Caco-2 (cell line): ENCODE results near the gene PRKX. TPM values are rescaled to one million over a fixed set of nuclear protein-coding genes. Genes with fewer than 3 reads are reported as not detected.

Experiments
- BruUV-seq: library from RNA; stranded (reverse); fragments of 400-500 nt; replicated peaks from 2 replicates; lab custom pipeline; 2021; lab: Mats Ljungman, UMichigan
- CTCF ChIA-PET: fragments of 300-600 bp; sonication (Branson Sonifier 250); formaldehyde crosslinking; loops from one replicate; lab custom pipeline; 2022; ENCODE audit warnings: antibody characterized with exemption; lab: Charles Lee
- POLR2A ChIA-PET: fragments of 300-600 bp; sonication (Branson Sonifier 250); formaldehyde crosslinking; loops from one replicate; lab custom pipeline; 2022; ENCODE audit warnings: antibody characterized with exemption; lab: Charles Lee
- DNase-seq, 2 experiments: peaks; one replicate each; pipeline versions ENCODE4 v3.0.0 to v3.0.0-alpha.2; 2020 to 2022
- H3K27me3 ChIP-seq: replicated peaks from 2 replicates; pipeline ENCODE4 v1.6.0; 2011; ENCODE audit warnings: low read length; ENCODE audit not compliant: control insufficient read depth, insufficient read depth
- H3K36me3 ChIP-seq: 2 replicates; pipeline ENCODE4 v1.5.1; 2011; ENCODE audit warnings: low read length; ENCODE audit not compliant: control insufficient read depth, insufficient read depth
- H3K4me1 ChIP-seq: fragments of 250-450 bp; sonication (Bioruptor Pico); 2 replicates; pipeline ENCODE4 v1.5.1; 2020; ENCODE audit warnings: mild to moderate bottlenecking
- H3K4me3 ChIP-seq: 2 replicates; pipeline ENCODE4 v1.5.1; 2011; ENCODE audit warnings: low read depth, mild to moderate bottlenecking, control low read depth, low read length
- H3K9me3 ChIP-seq: fragments of 250-450 bp; sonication (Bioruptor Pico); 2 replicates; pipeline ENCODE4 v1.5.1; 2020; ENCODE audit warnings: mild to moderate bottlenecking, moderate library complexity
- H3K27ac Mint-ChIP-seq: one replicate; pipeline ENCODE4 v1.8.0; 2022; ENCODE audit warnings: mixed read lengths; ENCODE audit not compliant: unreplicated experiment
- H3K27me3 Mint-ChIP-seq: one replicate; pipeline ENCODE4 v1.8.0; 2022; ENCODE audit warnings: mixed read lengths; ENCODE audit not compliant: insufficient read depth, unreplicated experiment
- H3K36me3 Mint-ChIP-seq: one replicate; pipeline ENCODE4 v1.8.0; 2022; ENCODE audit warnings: mild to moderate bottlenecking, mixed read lengths; ENCODE audit not compliant: insufficient read depth, unreplicated experiment
- H3K4me1 Mint-ChIP-seq: one replicate; pipeline ENCODE4 v1.8.0; 2022; ENCODE audit warnings: low read depth, mixed read lengths; ENCODE audit not compliant: unreplicated experiment
- H3K4me3 Mint-ChIP-seq: one replicate; pipeline ENCODE4 v1.8.0; 2022; ENCODE audit warnings: mild to moderate bottlenecking, moderate library complexity, mixed read lengths; ENCODE audit not compliant: unreplicated experiment
- H3K9me3 Mint-ChIP-seq: one replicate; pipeline ENCODE4 v1.8.0; 2022; ENCODE audit warnings: mixed read lengths; ENCODE audit not compliant: unreplicated experiment
- intact Hi-C: fragments of 100-400 bp; cut with micrococcal nuclease; formaldehyde crosslinking; loops from one replicate; pipeline ENCODE4 v1.10.0; 2022; ENCODE audit not compliant: unreplicated experiment
- total RNA-seq: library from RNA; stranded (reverse); gene quantifications from 2 replicates; pipeline ENCODE4 v1.2.3, GENCODE V29; 2022
- TF ChIP-seq, protein P1 (sequence below), 2 experiments: fragments of 200-600 bp in 1 of 2; IDR thresholded peaks; 1 replicate in 1 of 2; 2 replicates in 1 of 2; pipeline versions ENCODE4 v1.5.1 to v1.8.0; 2011 to 2022; ENCODE audit warnings: antibody characterized with exemption in 1 of 2, control low read depth in 1 of 2, inconsistent platforms in 1 of 2, low read depth in 1 of 2, low read length in 1 of 2, mild to moderate bottlenecking in 1 of 2, moderate library complexity in 1 of 2; ENCODE audit not compliant: insufficient read depth in 1 of 2, severe bottlenecking in 1 of 2, unreplicated experiment in 1 of 2

Gene PRKX
- total RNA-seq, 1 experiment from 2014 or later: 20.3 TPM

DNA sequence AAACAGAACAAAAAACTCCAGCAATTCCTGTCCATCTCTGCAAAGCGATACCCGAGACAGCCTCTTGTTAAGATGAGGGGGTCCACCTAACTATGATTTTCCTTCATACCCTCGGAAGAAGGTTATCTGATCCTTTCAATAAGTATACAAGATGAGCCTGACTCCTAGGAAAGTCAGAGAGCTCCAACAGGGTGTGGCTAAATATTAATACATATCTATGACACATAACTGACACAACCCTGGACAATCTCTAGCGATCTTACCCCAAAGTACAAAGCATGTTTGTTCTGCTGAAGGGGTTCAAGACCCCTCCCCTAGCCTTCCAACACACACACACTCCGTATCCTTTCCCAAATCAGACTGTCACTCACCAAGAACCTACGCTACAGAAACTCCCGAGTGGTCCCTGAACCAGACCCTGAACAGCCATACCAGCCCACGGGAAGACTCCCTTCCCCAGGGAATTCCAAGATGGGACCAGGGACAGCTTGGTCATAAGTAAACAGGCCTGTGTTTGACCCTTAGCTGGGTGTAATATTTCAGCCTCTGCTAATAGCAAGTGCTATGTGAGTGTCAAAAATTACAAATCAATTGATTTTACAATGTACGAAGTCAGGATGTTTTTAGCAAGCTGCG is 110.3 kb downstream of the PRKX start:
- no TSS peak for BruUV-seq
- intact Hi-C loops: no loop called here
- H3K27ac Mint-ChIP-seq: no peak overlapping the region
- H3K27me3 ChIP-seq: no peaks in the 10 kb centered on the region
- ChIA-PET POLR2A (no interaction called here), CTCF (no interaction called here)
- H3K27me3 Mint-ChIP-seq: no peaks in the 10 kb centered on the region
- H3K9me3 ChIP-seq: no peaks in the 10 kb centered on the region
- no peaks in the 10 kb centered on the region for H3K4me1 ChIP-seq
- H3K36me3 ChIP-seq: no peaks in the 10 kb centered on the region
- TF ChIP-seq, protein P1, sequence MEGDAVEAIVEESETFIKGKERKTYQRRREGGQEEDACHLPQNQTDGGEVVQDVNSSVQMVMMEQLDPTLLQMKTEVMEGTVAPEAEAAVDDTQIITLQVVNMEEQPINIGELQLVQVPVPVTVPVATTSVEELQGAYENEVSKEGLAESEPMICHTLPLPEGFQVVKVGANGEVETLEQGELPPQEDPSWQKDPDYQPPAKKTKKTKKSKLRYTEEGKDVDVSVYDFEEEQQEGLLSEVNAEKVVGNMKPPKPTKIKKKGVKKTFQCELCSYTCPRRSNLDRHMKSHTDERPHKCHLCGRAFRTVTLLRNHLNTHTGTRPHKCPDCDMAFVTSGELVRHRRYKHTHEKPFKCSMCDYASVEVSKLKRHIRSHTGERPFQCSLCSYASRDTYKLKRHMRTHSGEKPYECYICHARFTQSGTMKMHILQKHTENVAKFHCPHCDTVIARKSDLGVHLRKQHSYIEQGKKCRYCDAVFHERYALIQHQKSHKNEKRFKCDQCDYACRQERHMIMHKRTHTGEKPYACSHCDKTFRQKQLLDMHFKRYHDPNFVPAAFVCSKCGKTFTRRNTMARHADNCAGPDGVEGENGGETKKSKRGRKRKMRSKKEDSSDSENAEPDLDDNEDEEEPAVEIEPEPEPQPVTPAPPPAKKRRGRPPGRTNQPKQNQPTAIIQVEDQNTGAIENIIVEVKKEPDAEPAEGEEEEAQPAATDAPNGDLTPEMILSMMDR (IDR thresholded peaks at IDR 0.05; ENCODE audit: insufficient read depth in 1 of 2, low read depth in 1 of 2, low read length in 1 of 2, severe bottlenecking in 1 of 2, unreplicated experiment in 1 of 2): no peak
- no peak for DNase-seq
- H3K4me3 ChIP-seq: no peak overlapping the region
- no peak overlapping the region for H3K4me3 Mint-ChIP-seq
- peaks cover 1% of the 10 kb centered on the region for H3K36me3 Mint-ChIP-seq
- H3K4me1 Mint-ChIP-seq: no peaks in the 10 kb centered on the region
- H3K9me3 Mint-ChIP-seq: no peaks in the 10 kb centered on the region

DNA sequence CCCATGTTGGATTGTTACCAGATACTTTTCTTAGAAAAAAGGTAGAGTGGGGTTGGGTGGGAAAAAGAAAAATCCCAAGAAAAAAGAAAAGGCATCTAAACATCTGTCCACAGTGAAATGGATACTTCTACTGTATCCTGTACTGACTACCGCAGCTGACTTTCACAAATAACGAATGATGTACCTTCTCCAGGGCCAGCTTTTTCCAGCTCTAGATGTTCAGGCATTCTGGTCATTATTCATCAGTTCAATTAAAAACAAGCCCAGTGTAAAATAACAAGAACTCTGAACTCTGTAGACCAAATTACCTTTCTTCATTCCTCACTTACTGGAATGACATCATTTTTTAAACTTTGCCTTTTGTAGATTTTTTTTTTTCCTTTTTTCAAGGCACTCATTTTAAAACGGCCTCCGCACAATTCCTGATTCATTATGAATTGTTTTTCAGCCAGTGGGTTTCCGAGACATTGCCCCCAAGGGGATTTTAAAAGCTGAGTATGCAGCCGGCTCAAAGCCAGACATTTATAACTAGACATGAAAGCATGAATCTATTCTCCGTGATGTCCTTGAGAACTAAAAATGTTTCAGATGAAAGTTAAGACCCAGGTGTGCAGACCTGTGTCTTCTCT is 113.5 kb downstream of the PRKX start:
- DNase-seq: no peak
- Histone ChIP-seq H3K36me3 (no peaks in the 10 kb centered on the region), H3K9me3 (no peaks in the 10 kb centered on the region), H3K4me1 (no peaks in the 10 kb centered on the region), H3K27me3 (no peaks in the 10 kb centered on the region), H3K4me3 (no peak overlapping the region)
- Mint-ChIP-seq H3K4me3 (no peak overlapping the region), H3K9me3 (no peaks in the 10 kb centered on the region), H3K27ac (no peak overlapping the region), H3K4me1 (no peaks in the 10 kb centered on the region), H3K27me3 (no peaks in the 10 kb centered on the region), H3K36me3 (no peaks in the 10 kb centered on the region)
- ChIA-PET POLR2A (no interaction called here), CTCF (no interaction called here)
- BruUV-seq: no TSS peak
- TF ChIP-seq, protein P1 (IDR thresholded peaks at IDR 0.05; ENCODE audit: insufficient read depth in 1 of 2, low read depth in 1 of 2, low read length in 1 of 2, severe bottlenecking in 1 of 2, unreplicated experiment in 1 of 2): no peak
- intact Hi-C loops: no loop called here

DNA sequence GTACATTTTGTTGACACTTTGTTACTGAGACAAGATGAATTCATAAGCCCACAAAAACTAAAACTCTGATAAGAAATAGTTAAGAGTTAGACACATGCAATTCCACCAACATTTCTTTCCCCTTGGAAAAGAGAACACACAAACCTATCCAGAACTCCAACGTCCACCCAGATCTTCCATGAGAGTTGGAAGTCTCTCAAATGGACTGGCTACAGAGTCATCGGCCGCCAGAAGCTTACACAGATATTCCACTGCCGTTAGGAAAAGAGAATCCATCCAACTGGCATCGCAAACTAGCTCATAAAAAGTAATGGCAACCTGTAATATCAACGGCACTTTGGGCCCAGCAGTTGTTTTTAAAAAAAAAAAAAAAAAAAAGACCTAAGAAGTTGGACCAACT is 114.7 kb downstream of the PRKX start:
- Histone ChIP-seq H3K9me3 (no peaks in the 10 kb centered on the region), H3K36me3 (no peaks in the 10 kb centered on the region), H3K4me1 (no peaks in the 10 kb centered on the region), H3K4me3 (no peak overlapping the region), H3K27me3 (no peaks in the 10 kb centered on the region)
- DNase-seq: no peak
- ChIA-PET POLR2A (no interaction called here), CTCF (no interaction called here)
- Mint-ChIP-seq H3K27me3 (no peaks in the 10 kb centered on the region), H3K36me3 (no peaks in the 10 kb centered on the region), H3K9me3 (no peaks in the 10 kb centered on the region), H3K27ac (no peak overlapping the region), H3K4me3 (no peak overlapping the region), H3K4me1 (no peaks in the 10 kb centered on the region)
- TF ChIP-seq, protein P1 (IDR thresholded peaks at IDR 0.05; ENCODE audit: insufficient read depth in 1 of 2, low read depth in 1 of 2, low read length in 1 of 2, severe bottlenecking in 1 of 2, unreplicated experiment in 1 of 2): no peak
- no TSS peak for BruUV-seq
- intact Hi-C loops: no loop called here
